Heart left ventricle (tissue), 13 donors: ENCODE data around the gene NAXD.
"Not testable (repeated sequence)": the region's sequence is repeated elsewhere in the genome, so short reads cannot be mapped to it uniquely, and the experiment has no call there.

Experiments used
- POLR2A ChIP-seq, 2 donors: fragments of 450-650 bp; IDR thresholded peaks; one replicate each; pipeline ENCODE4 v1.6.1; 2017; ENCODE audit warnings: antibody characterized with exemption in 2 of 2, mild to moderate bottlenecking in 2 of 2, moderate library complexity in 2 of 2
- TF ChIP-seq, protein P1 (sequence below), 12 donors: fragments of 200-600 bp; sonication (generic) in 4 of 12; IDR thresholded peaks; one replicate each; pipeline versions ENCODE4 v1.5.0 to v1.8.0; 2018 to 2022; ENCODE audit warnings: antibody characterized with exemption in 12 of 12, mild to moderate bottlenecking in 5 of 12
- donor health status: ischemic (EF 13 %, LVEDD 7.1; RV severe dilation, severe dysfunction).
- donor health status: DM: no; HTN: yes; CAD: no.
- donor health status: DM: no; HTN: no; CAD: no.
- donor health status: ischemic (EF 25% LVEDD 6.9; RV normal size, moderate dysfunction).
- donor health status: ischemic (EF 25% LVEDD 5.7; RV mildly dilated, moderate dysfunction).
- donor health status: ischemic (EF 35%, LVEDD 5.7; RV mildly dilated, moderate dysfunction).
- donor health status: nonischemic (EF 11% LVEDD 7.7; RV severe dilation, severe dysfunction).
- donor health status: DM: yes; HTN: yes; CAD: no.
- donor health status: PGD.
- donor health status: ischemic (EF 29% LVEDD 5.4; RV normal size, mild dysfunction).
- donor health status: nonischemic (EF 23%, LVEDD 6.1; RV moderate dilation, normal function).

DNA sequence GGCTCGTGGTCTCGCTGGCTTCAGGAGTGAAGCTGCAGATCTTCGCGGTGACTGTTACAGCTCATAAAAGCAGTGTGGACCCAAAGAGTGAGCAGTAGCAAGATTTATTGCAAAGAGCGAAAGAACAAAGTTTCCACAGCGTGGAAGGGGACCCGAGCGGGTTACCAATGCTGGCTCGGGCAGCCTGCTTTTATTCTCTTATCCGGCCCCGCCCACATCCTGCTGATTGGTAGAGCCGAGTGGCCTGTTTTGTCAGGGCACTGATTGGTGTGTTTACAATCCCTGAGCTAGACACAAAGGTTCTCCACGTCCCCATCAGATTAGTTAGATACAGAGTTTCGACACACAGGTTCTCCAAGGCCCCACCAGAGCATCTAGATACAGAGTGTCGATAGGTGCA lies 16.9 kb downstream of the NAXD start:
- not testable (repeated sequence) for TF ChIP-seq POLR2A (IDR thresholded peaks at IDR 0.05)
- TF ChIP-seq, protein P1, sequence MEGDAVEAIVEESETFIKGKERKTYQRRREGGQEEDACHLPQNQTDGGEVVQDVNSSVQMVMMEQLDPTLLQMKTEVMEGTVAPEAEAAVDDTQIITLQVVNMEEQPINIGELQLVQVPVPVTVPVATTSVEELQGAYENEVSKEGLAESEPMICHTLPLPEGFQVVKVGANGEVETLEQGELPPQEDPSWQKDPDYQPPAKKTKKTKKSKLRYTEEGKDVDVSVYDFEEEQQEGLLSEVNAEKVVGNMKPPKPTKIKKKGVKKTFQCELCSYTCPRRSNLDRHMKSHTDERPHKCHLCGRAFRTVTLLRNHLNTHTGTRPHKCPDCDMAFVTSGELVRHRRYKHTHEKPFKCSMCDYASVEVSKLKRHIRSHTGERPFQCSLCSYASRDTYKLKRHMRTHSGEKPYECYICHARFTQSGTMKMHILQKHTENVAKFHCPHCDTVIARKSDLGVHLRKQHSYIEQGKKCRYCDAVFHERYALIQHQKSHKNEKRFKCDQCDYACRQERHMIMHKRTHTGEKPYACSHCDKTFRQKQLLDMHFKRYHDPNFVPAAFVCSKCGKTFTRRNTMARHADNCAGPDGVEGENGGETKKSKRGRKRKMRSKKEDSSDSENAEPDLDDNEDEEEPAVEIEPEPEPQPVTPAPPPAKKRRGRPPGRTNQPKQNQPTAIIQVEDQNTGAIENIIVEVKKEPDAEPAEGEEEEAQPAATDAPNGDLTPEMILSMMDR (IDR thresholded peaks at IDR 0.05): not testable (repeated sequence)
